Measurements from ENCODE around the gene NAALADL2.

Gene NAALADL2

DNA sequence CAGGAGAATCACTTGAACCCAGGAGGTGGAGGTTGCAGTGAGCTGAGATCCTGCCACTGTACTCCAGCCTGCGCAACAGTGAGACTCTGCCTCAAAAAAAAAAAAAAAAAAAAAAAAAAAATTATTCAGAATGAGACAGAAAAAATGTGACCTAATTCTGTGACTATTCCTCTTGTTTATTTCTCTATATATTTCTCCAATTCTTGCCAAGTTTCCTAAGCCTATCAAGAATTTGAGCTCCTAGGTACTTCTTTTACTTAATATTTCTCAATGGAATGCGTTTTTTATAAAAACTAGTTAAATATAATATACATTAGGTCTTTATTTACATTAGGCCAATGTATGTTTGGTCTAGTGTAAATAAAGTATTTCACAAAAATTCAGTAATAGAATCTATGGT is 86.8 kb downstream of the NAALADL2 start:
- no peak overlapping the region for H3K4me3 ChIP-seq (ENCODE audit: control insufficient read depth, low read depth, low read length)
- TF ChIP-seq, protein P1, sequence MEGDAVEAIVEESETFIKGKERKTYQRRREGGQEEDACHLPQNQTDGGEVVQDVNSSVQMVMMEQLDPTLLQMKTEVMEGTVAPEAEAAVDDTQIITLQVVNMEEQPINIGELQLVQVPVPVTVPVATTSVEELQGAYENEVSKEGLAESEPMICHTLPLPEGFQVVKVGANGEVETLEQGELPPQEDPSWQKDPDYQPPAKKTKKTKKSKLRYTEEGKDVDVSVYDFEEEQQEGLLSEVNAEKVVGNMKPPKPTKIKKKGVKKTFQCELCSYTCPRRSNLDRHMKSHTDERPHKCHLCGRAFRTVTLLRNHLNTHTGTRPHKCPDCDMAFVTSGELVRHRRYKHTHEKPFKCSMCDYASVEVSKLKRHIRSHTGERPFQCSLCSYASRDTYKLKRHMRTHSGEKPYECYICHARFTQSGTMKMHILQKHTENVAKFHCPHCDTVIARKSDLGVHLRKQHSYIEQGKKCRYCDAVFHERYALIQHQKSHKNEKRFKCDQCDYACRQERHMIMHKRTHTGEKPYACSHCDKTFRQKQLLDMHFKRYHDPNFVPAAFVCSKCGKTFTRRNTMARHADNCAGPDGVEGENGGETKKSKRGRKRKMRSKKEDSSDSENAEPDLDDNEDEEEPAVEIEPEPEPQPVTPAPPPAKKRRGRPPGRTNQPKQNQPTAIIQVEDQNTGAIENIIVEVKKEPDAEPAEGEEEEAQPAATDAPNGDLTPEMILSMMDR (conservative IDR thresholded peaks at IDR 0.05; ENCODE audit: control insufficient read depth, insufficient read depth, low read depth, low read length) = no peak
- no peak for DNase-seq (ENCODE audit: low read depth)

DNA sequence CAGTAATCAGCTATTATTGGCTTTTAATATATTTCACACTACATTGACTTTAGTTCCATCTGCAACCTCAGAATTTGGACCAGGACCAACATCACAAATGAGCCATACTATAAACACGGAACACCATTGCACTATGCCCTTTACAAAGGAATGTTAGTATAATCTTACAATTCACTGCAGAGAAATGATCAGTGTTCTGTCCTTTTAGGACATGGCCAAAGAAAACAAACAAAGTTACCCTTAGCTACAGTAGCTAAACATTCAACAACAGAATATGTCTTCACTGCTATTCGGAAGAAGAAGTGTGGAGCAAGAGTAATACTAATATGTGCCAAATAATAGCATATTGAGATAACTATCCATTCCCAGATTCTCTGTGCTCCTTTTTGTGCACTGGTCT is 90.4 kb downstream of the NAALADL2 start:
- TF ChIP-seq, protein P1 (conservative IDR thresholded peaks at IDR 0.05; ENCODE audit: control insufficient read depth, insufficient read depth, low read depth, low read length) = no peak
- H3K4me3 ChIP-seq (ENCODE audit: control insufficient read depth, low read depth, low read length) = no peak overlapping the region
- peak; percentile 95 for DNase-seq (ENCODE audit: low read depth)

DNA sequence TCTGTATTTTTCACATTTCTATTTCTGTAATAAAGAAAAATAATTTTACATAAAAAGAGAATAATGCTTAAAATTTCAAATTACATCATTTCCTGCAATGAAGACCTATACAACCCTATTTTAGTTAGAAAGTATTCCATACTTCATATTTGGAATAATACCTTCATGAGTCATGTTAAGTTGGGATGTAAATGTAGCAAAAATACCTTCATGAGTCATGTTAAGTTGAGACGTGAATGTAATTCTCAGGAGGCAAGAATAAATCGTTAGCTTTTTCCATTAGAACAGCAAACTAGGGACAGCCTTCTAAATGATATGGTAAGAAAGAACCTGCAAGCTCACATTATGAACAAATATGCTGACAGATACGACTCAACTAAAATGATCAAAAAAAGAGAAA is 91.9 kb downstream of the NAALADL2 start:
- TF ChIP-seq, protein P1 (conservative IDR thresholded peaks at IDR 0.05; ENCODE audit: control insufficient read depth, insufficient read depth, low read depth, low read length) = no peak
- no peak overlapping the region for H3K4me3 ChIP-seq (ENCODE audit: control insufficient read depth, low read depth, low read length)
- DNase-seq (ENCODE audit: low read depth) = peak; percentile 76

DNA sequence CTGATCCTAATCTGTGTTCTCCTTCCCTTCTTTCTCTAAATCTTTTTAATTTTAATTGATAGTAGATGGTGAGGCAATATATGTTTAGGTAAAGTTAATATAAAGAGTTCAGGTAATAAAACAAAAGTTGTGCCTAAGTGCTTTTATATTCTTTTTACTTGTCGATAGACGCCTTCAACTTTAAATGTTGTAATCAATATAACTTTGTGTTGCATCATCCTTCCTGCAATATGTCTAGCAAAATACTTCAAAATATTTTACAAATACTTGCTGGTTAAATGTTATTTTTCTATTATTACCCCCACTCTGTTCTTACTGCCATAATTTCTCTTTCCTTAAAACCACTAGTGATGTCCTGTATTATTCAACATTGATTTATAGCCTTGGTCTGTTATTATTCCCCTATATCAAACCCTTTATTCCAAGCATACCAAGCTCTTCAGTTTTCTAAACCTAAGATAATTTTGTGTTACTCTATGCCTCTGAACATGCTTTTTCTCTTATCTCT is 92.4 kb downstream of the NAALADL2 start:
- TF ChIP-seq, protein P1 (conservative IDR thresholded peaks at IDR 0.05; ENCODE audit: control insufficient read depth, insufficient read depth, low read depth, low read length) = no peak
- no peak for DNase-seq (ENCODE audit: low read depth)

DNA sequence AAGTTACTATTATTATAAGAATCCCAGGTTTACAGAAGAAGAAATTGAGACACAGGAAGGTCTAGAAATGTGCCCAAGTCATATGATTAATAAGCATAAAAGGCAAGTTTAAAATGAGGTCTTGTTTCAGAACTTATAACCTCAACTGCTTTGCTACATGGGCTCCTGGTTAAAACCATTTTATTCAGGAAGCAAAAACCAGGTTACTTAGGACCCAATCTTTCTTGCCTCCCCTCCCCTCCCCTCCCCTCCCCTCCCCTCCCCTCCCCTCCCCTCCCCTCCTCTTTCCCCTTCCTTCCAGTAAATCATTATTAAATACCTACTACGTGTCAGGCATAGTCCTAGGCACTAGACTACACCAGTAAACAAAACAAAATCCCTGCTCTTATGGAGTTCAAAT is 93.9 kb downstream of the NAALADL2 start:
- TF ChIP-seq, protein P1 (conservative IDR thresholded peaks at IDR 0.05; ENCODE audit: control insufficient read depth, insufficient read depth, low read depth, low read length) = no peak
- no peak for DNase-seq (ENCODE audit: low read depth)
- no peak overlapping the region for H3K4me3 ChIP-seq (ENCODE audit: control insufficient read depth, low read depth, low read length)

More for the DNA sequence above, 92.4 kb downstream of the NAALADL2 start:
- H3K4me3 ChIP-seq (ENCODE audit: control insufficient read depth, low read depth, low read length) = no peak overlapping the region

DNA sequence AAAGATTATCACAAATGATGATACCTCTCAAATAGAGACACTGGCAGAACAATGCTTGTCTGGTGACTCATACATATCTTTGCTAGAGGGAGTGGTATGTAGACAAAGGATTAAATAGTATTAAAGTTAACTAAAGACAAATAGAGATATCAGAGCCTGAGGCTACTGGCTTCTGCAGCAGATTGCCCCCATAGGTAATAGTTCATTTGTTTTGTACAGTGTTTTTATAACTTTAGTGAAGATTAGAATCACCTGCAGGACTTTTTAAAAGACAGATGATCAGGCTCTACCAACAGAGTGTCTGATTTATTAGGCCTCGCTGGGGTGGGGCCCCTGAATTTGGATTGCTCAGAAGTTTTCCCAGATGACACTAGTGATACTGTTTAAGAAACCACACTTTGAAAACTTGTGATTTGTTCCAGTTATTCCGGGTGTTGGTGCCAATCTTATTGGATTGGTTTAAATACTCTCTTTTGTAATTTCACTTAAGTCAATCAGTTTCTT is 96.4 kb downstream of the NAALADL2 start:
- TF ChIP-seq, protein P1 (conservative IDR thresholded peaks at IDR 0.05; ENCODE audit: control insufficient read depth, insufficient read depth, low read depth, low read length) = no peak
- no peak overlapping the region for H3K4me3 ChIP-seq (ENCODE audit: control insufficient read depth, low read depth, low read length)
- peak; percentile 40 for DNase-seq (ENCODE audit: low read depth)

DNA sequence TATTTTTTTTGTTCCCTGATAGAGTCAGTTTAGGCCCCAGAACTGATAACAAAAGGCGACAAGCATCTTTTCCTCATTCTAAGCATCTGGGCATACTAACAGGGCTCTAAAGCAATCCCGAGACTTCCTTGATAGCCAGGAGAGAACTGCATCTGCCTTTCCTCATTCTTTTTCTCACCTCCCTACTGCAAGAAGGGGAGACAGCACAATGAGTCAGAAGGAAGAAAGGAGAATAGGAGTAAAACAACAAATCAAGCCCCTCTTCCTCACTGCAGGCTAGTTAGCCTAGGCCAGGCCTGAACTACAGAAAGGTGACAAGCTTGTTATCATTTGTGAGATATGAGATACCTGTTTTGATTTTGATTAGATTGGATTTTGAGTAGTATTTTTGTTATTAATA is 97.9 kb downstream of the NAALADL2 start:
- DNase-seq (ENCODE audit: low read depth) = peak; percentile 12
- TF ChIP-seq, protein P1 (conservative IDR thresholded peaks at IDR 0.05; ENCODE audit: control insufficient read depth, insufficient read depth, low read depth, low read length) = no peak
- no peak overlapping the region for H3K4me3 ChIP-seq (ENCODE audit: control insufficient read depth, low read depth, low read length)

Measured in fibroblast of mammary gland (primary cell).